GM08714 (cell line): Measurements from ENCODE around the gene CEP350.
"Not testable (repeated sequence)": the region's sequence is repeated elsewhere in the genome, so short reads cannot be mapped to it uniquely, and the experiment has no call there.

Experiments used
- H3K4me3 ChIP-seq: fragments of 200-500 bp; sonication (Bioruptor generic); 2 replicates; pipeline ENCODE4 v1.5.1; 2014; ENCODE audit warnings: mild to moderate bottlenecking, low read length, inconsistent platforms
- ZNF274 ChIP-seq: IDR thresholded peaks from 2 replicates; pipeline ENCODE4 v1.6.1; 2012; ENCODE audit warnings: mild to moderate bottlenecking, low read depth, low read length

The CEP350 gene

GRCh38 chr1:180130651-180131050 lies 176.0 kb downstream of the CEP350 start:
- no peak overlapping the region for H3K4me3 ChIP-seq
- TF ChIP-seq ZNF274 = no peak

GRCh38 chr1:180131510-180131909 lies 176.9 kb downstream of the CEP350 start:
- no peak for TF ChIP-seq ZNF274
- no peak overlapping the region for H3K4me3 ChIP-seq

- no peak overlapping the region for H3K4me3 ChIP-seq
- no peak for TF ChIP-seq ZNF274
Observed at GRCh38 chr1:180133193-180133592, 178.6 kb downstream of the CEP350 start.

GRCh38 chr1:180133688-180134087 lies 179.1 kb downstream of the CEP350 start:
- not testable (repeated sequence) for H3K4me3 ChIP-seq

- H3K4me3 ChIP-seq = no peak overlapping the region
- no peak for TF ChIP-seq ZNF274
Observed at GRCh38 chr1:180135535-180135934, 180.9 kb downstream of the CEP350 start.

- H3K4me3 ChIP-seq = no peak overlapping the region
- no peak for TF ChIP-seq ZNF274
Observed at GRCh38 chr1:180136331-180136967, 181.8 kb downstream of the CEP350 start.

- no peak for TF ChIP-seq ZNF274
Observed at GRCh38 chr1:180136968-180137356, 182.4 kb downstream of the CEP350 start.

GRCh38 chr1:180137776-180138175 lies 183.2 kb downstream of the CEP350 start:
- H3K4me3 ChIP-seq = no peak overlapping the region
- no peak for TF ChIP-seq ZNF274

More at GRCh38 chr1:180136968-180137356, 182.4 kb downstream of the CEP350 start:
- H3K4me3 ChIP-seq = no peak overlapping the region

GRCh38 chr1:180141381-180141934 lies 186.8 kb downstream of the CEP350 start:
- no peak for TF ChIP-seq ZNF274

GRCh38 chr1:180143359-180143758 lies 188.7 kb downstream of the CEP350 start:
- no peak for TF ChIP-seq ZNF274
- H3K4me3 ChIP-seq = no peak overlapping the region

More at GRCh38 chr1:180141381-180141934, 186.8 kb downstream of the CEP350 start:
- H3K4me3 ChIP-seq = no peak overlapping the region

GRCh38 chr1:180144659-180145357 lies 190.2 kb downstream of the CEP350 start:
- no peak for TF ChIP-seq ZNF274
- H3K4me3 ChIP-seq = no peak overlapping the region

- no peak for TF ChIP-seq ZNF274
Observed at GRCh38 chr1:180145446-180145845, 190.8 kb downstream of the CEP350 start.

GRCh38 chr1:180150982-180151381 lies 196.4 kb downstream of the CEP350 start:
- TF ChIP-seq ZNF274 = no peak
- no peak overlapping the region for H3K4me3 ChIP-seq

More at GRCh38 chr1:180145446-180145845, 190.8 kb downstream of the CEP350 start:
- no peak overlapping the region for H3K4me3 ChIP-seq

- H3K4me3 ChIP-seq = no peak overlapping the region
- TF ChIP-seq ZNF274 = no peak
Observed at GRCh38 chr1:180151508-180151907, 196.9 kb downstream of the CEP350 start.

- no peak overlapping the region for H3K4me3 ChIP-seq
- TF ChIP-seq ZNF274 = no peak
Observed at GRCh38 chr1:180152588-180152987, 198.0 kb downstream of the CEP350 start.
